ENCODE measurements around the gene TTBK1.

GRCh38 chr6:43231735-43232450 lies 11.4 kb upstream of the TTBK1 start:
- TF ChIP-seq CTCF (IDR thresholded peaks at IDR 0.05) (no peak), EP300 (IDR thresholded peaks at IDR 0.05) (no peak)
